ENCODE measurements around the gene SAT1. TPM values are rescaled to one million over a fixed set of nuclear protein-coding genes. Genes with fewer than 3 reads are reported as not detected.
"Not testable (repeated sequence)": the region's sequence is repeated elsewhere in the genome, so short reads cannot be mapped to it uniquely, and the experiment has no call there.

Gene SAT1
- total RNA-seq, 1 donor from 2014 or later: 716 TPM

GRCh38 chrX:23766650-23767551, 16.1 kb upstream of the SAT1 start:
- Histone ChIP-seq H3K4me3 (no peak overlapping the region), H3K9me3 (no peaks in the 10 kb centered on the region), H3K4me1 (no peaks in the 10 kb centered on the region), H3K36me3 (no peaks in the 10 kb centered on the region), H3K27me3 (ENCODE audit: low read depth) (no peaks in the 10 kb centered on the region), H3K27ac (no peak overlapping the region)
- ATAC-seq (peak in 1 of 2 donors; percentile 40), DNase-seq (no peak)
- no peak for TF ChIP-seq CTCF (IDR thresholded peaks at IDR 0.05)
- intact Hi-C loops (cut with DNase I): no loop called here

GRCh38 chrX:23770142-23770541, 12.8 kb upstream of the SAT1 start:
- no peaks in the 10 kb centered on the region for H3K36me3 ChIP-seq
- no peak for TF ChIP-seq CTCF (IDR thresholded peaks at IDR 0.05)
- H3K27me3 ChIP-seq (ENCODE audit: low read depth): no peaks in the 10 kb centered on the region
- ATAC-seq (no peak), DNase-seq (no peak)
- H3K9me3 ChIP-seq: no peaks in the 10 kb centered on the region
- H3K4me1 ChIP-seq: no peaks in the 10 kb centered on the region
- no peak overlapping the region for H3K4me3 ChIP-seq
- intact Hi-C loops (cut with DNase I): no loop called here
- H3K27ac ChIP-seq: no peak overlapping the region

- intact Hi-C loops (cut with DNase I); DNase-seq; H3K27me3 ChIP-seq (ENCODE audit: low read depth); H3K4me1 ChIP-seq; H3K9me3 ChIP-seq; H3K27ac ChIP-seq; H3K4me3 ChIP-seq; H3K36me3 ChIP-seq; ATAC-seq: not testable (repeated sequence)
These were observed 11.9 kb upstream of the SAT1 start for GRCh38 chrX:23771086-23771485.

GRCh38 chrX:23773601-23774175, 9.3 kb upstream of the SAT1 start:
- peak; percentile 66 to 68 for ATAC-seq
- no peak for DNase-seq
- no peak overlapping the region for H3K4me3 ChIP-seq
- TF ChIP-seq CTCF (IDR thresholded peaks at IDR 0.05): no peak
- intact Hi-C loops (cut with DNase I): no loop called here
- no peaks in the 10 kb centered on the region for H3K36me3 ChIP-seq
- no peaks in the 10 kb centered on the region for H3K9me3 ChIP-seq
- no peaks in the 10 kb centered on the region for H3K27me3 ChIP-seq (ENCODE audit: low read depth)
- H3K4me1 ChIP-seq: no peaks in the 10 kb centered on the region
- H3K27ac ChIP-seq: peak overlapping the region; percentile 69

GRCh38 chrX:23776363-23776762, 6.6 kb upstream of the SAT1 start:
- Histone ChIP-seq H3K27ac (no peak overlapping the region), H3K36me3 (no peaks in the 10 kb centered on the region), H3K9me3 (no peaks in the 10 kb centered on the region), H3K27me3 (ENCODE audit: low read depth) (no peaks in the 10 kb centered on the region), H3K4me3 (no peak overlapping the region), H3K4me1 (no peaks in the 10 kb centered on the region)
- TF ChIP-seq CTCF (IDR thresholded peaks at IDR 0.05): no peak
- DNase-seq (no peak), ATAC-seq (no peak)
- intact Hi-C loops (cut with DNase I): no loop called here

- intact Hi-C loops (cut with DNase I): no loop called here
- no peak for TF ChIP-seq CTCF (IDR thresholded peaks at IDR 0.05)
- ATAC-seq: no peak
These were observed 3.9 kb upstream of the SAT1 start for GRCh38 chrX:23779025-23779424.

More at GRCh38 chrX:23779025-23779424, 3.9 kb upstream of the SAT1 start:
- Histone ChIP-seq H3K4me3 (no peak overlapping the region), H3K9me3 (no peaks in the 10 kb centered on the region), H3K4me1 (peaks cover 9% of the 10 kb centered on the region), H3K27me3 (ENCODE audit: low read depth) (no peaks in the 10 kb centered on the region), H3K27ac (no peak overlapping the region), H3K36me3 (no peaks in the 10 kb centered on the region)
- DNase-seq: no peak

Measured in lower lobe of right lung (tissue), 2 donors.